Loucy (cell line): Measurements from ENCODE around the gene BCAT1.

Source experiments
- H2AFZ ChIP-seq: fragments of 200-600 bp; sonication (generic); 2 replicates; pipeline ENCODE4 v1.6.0; 2016; ENCODE audit warnings: antibody characterized with exemption, mild to moderate bottlenecking, low read length, moderate library complexity
- H3F3A ChIP-seq: fragments of 200-600 bp; 2 replicates; pipeline ENCODE4 v1.6.0; 2016; ENCODE audit warnings: antibody characterized with exemption, low read depth, mild to moderate bottlenecking
- H3K27me3 ChIP-seq: fragments of 200-600 bp; sonication (generic); 2 replicates; pipeline ENCODE4 v1.6.1; 2014; ENCODE audit warnings: low read length, mild to moderate bottlenecking; ENCODE audit not compliant: insufficient read depth, poor library complexity, severe bottlenecking
- H3K36me3 ChIP-seq: fragments of 200-600 bp; sonication (generic); 2 replicates; pipeline ENCODE4 v1.6.1; 2016; ENCODE audit warnings: low read length; ENCODE audit not compliant: insufficient read depth
- H3K4me1 ChIP-seq: fragments of 200-600 bp; sonication (generic); 2 replicates; pipeline ENCODE4 v1.5.1; 2014; ENCODE audit warnings: low read length, mild to moderate bottlenecking; ENCODE audit not compliant: insufficient read depth, poor library complexity, severe bottlenecking
- H3K4me2 ChIP-seq: fragments of 200-600 bp; sonication (generic); 2 replicates; pipeline ENCODE4 v1.6.0; 2014; ENCODE audit warnings: antibody characterized with exemption, low read length, low read depth, mild to moderate bottlenecking; ENCODE audit not compliant: poor library complexity, severe bottlenecking
- H3K4me3 ChIP-seq: fragments of 200-600 bp; sonication (generic); 2 replicates; pipeline ENCODE4 v1.5.1; 2014; ENCODE audit warnings: low read length, mild to moderate bottlenecking, mixed read lengths; ENCODE audit not compliant: poor library complexity, severe bottlenecking
- H3K79me2 ChIP-seq: fragments of 200-600 bp; sonication (generic); 2 replicates; pipeline ENCODE4 v1.6.1; 2014; ENCODE audit warnings: low read length; ENCODE audit not compliant: insufficient read depth
- H3K9ac ChIP-seq: fragments of 200-600 bp; sonication (generic); 2 replicates; pipeline ENCODE4 v1.6.0; 2014; ENCODE audit warnings: mild to moderate bottlenecking, low read depth, low read length, moderate library complexity; ENCODE audit not compliant: poor library complexity, severe bottlenecking
- H3K9me2 ChIP-seq: fragments of 200-600 bp; sonication (generic); replicated peaks from 2 replicates; pipeline ENCODE4 v1.6.1; 2016; ENCODE audit warnings: low read depth, low read length, mixed read lengths
- H3K9me3 ChIP-seq: fragments of 200-600 bp; sonication (generic); 2 replicates; pipeline ENCODE4 v1.6.1; 2014; ENCODE audit warnings: mild to moderate bottlenecking, antibody characterized with exemption, low read length, low read depth; ENCODE audit not compliant: insufficient read depth
- H4K20me1 ChIP-seq: fragments of 200-600 bp; sonication (generic); 2 replicates; pipeline ENCODE4 v1.6.0; 2014; ENCODE audit warnings: antibody characterized with exemption, low read length, mild to moderate bottlenecking; ENCODE audit not compliant: insufficient read depth, poor library complexity, severe bottlenecking
- EZH2phosphoT487 ChIP-seq: fragments of 200-600 bp; IDR thresholded peaks from 2 replicates; pipeline ENCODE4 v1.6.1; 2018; ENCODE audit warnings: antibody characterized with exemption, mild to moderate bottlenecking, moderate library complexity, borderline replicate concordance
- TF ChIP-seq, protein P1 (sequence below): fragments of 200-600 bp; sonication (generic); conservative IDR thresholded peaks from 2 replicates; pipeline ENCODE4 v1.5.1; 2014; ENCODE audit warnings: mild to moderate bottlenecking, antibody characterized with exemption, low read length

Gene BCAT1

GRCh38 chr12:24764712-24765111 lies 184.2 kb downstream of the BCAT1 start:
- Histone ChIP-seq H3K4me1 (no peaks in the 10 kb centered on the region), H2AFZ (no peak overlapping the region), H3F3A (no peaks in the 10 kb centered on the region), H3K9me2 (no peaks in the 10 kb centered on the region), H3K79me2 (no peaks in the 10 kb centered on the region), H3K27me3 (no peaks in the 10 kb centered on the region), H3K9me3 (no peaks in the 10 kb centered on the region), H3K9ac (no peak overlapping the region), H4K20me1 (no peaks in the 10 kb centered on the region), H3K36me3 (no peaks in the 10 kb centered on the region), H3K4me3 (no peak overlapping the region), H3K4me2 (no peak overlapping the region)
- no peak for TF ChIP-seq EZH2phosphoT487
- TF ChIP-seq, protein P1, sequence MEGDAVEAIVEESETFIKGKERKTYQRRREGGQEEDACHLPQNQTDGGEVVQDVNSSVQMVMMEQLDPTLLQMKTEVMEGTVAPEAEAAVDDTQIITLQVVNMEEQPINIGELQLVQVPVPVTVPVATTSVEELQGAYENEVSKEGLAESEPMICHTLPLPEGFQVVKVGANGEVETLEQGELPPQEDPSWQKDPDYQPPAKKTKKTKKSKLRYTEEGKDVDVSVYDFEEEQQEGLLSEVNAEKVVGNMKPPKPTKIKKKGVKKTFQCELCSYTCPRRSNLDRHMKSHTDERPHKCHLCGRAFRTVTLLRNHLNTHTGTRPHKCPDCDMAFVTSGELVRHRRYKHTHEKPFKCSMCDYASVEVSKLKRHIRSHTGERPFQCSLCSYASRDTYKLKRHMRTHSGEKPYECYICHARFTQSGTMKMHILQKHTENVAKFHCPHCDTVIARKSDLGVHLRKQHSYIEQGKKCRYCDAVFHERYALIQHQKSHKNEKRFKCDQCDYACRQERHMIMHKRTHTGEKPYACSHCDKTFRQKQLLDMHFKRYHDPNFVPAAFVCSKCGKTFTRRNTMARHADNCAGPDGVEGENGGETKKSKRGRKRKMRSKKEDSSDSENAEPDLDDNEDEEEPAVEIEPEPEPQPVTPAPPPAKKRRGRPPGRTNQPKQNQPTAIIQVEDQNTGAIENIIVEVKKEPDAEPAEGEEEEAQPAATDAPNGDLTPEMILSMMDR, result no peak

DNA sequence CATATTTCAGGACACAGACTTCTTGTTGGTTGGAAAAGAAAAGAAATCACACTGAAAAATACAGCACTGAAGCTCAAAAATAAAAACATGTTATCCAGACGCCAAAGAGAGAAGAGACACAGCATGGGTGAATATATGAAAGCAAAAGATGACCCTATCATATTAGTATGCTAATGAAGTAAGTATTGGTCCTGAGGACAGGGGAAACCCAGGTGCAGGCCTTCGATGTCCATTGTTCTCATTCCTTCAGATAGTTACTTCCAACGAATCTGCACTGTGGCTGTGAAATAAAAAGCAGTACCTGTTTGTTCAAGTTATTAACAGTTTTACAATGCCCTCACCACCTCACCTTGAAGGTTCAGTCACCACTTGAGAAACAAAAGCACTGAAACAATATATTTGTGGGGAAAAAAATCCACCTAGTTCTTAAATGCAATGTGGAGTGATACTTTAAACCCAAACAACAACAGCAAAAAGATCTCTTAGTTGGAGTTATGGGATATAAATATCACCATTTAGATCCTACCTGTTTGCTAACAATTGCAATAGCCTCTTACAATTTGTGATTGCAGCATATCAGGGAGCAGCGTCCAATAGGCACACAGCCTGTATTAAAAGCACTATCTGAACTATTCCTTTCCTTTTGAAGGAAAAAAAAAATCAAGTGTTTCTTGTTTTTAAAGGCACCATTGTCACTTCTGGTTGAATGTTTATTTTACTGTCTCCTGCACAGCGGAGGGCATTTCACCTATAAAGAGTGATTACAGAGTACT lies 188.1 kb downstream of the BCAT1 start:
- Histone ChIP-seq H3K9ac (no peak overlapping the region), H3F3A (no peaks in the 10 kb centered on the region), H3K36me3 (no peaks in the 10 kb centered on the region), H3K4me3 (no peak overlapping the region), H3K27me3 (no peaks in the 10 kb centered on the region), H3K79me2 (no peaks in the 10 kb centered on the region), H3K9me3 (no peaks in the 10 kb centered on the region), H3K9me2 (no peaks in the 10 kb centered on the region), H2AFZ (0 out of 2 replicates have a peak overlapping the region, but pooled peaks have one; percentile 20), H4K20me1 (no peaks in the 10 kb centered on the region), H3K4me2 (no peak overlapping the region), H3K4me1 (no peaks in the 10 kb centered on the region)
- TF ChIP-seq, protein P1, result no peak
- TF ChIP-seq EZH2phosphoT487, result no peak

DNA sequence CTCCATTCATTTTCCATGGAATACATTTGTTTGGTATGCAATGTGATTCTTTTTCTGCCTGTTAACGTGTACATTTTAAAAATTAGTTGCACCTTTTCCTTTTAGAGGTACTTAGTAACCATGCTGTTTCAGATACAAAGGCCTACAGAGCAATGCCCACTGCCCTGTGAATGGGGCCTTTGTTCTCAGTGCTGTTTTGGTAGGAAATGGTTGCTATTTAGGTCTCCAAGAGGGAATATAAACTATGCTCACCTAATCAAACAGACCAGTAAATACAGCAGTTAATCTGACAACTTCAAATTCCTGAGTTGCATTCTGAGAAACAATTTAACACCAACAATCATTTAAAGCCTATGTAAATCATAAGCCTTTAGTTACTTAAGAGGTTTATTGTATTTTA lies 188.7 kb downstream of the BCAT1 start:
- no peaks in the 10 kb centered on the region for H3K9me3 ChIP-seq
- no peaks in the 10 kb centered on the region for H4K20me1 ChIP-seq
- H3K4me1 ChIP-seq, result no peaks in the 10 kb centered on the region
- H2AFZ ChIP-seq, result 0 out of 2 replicates have a peak overlapping the region, but pooled peaks have one; percentile 20
- H3K9ac ChIP-seq, result no peak overlapping the region
- H3K79me2 ChIP-seq, result no peaks in the 10 kb centered on the region
- H3F3A ChIP-seq, result no peaks in the 10 kb centered on the region
- H3K27me3 ChIP-seq, result no peaks in the 10 kb centered on the region
- H3K4me2 ChIP-seq, result no peak overlapping the region
- no peaks in the 10 kb centered on the region for H3K36me3 ChIP-seq
- no peak overlapping the region for H3K4me3 ChIP-seq
- TF ChIP-seq EZH2phosphoT487, result no peak
- TF ChIP-seq, protein P1, result no peak
- no peaks in the 10 kb centered on the region for H3K9me2 ChIP-seq
